GM19438 (cell line): ENCODE data around the gene SENP1.
"Not testable (repeated sequence)": the region's sequence is repeated elsewhere in the genome, so short reads cannot be mapped to it uniquely, and the experiment has no call there.

Experiments
- ATAC-seq: cut with Tn5 transposase; IDR thresholded peaks from one replicate; pipeline ENCODE4 v1.9.1; 2021; ENCODE audit warnings: low read depth; ENCODE audit not compliant: unreplicated experiment

Gene SENP1

DNA sequence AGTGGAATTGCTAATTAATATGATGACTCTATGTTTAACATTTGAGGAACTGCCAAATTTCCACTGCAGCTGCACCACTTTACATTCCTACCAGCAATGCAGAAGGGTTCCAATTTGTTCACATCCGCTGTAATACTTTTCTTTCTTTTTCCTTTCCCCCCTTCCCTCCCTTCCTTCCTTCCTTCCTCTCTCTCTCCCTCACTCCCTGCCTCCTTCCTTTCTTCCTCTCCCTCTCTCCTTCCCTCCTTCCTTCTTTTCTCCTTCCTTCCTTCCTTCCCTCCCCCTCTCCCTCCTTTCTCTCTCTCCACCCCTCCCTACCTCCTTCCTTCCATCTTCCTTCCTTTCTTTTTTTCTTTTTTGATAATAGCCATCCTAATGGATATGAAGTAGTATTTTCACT lies 10.1 kb upstream of the SENP1 start:
- ATAC-seq: no peak

DNA sequence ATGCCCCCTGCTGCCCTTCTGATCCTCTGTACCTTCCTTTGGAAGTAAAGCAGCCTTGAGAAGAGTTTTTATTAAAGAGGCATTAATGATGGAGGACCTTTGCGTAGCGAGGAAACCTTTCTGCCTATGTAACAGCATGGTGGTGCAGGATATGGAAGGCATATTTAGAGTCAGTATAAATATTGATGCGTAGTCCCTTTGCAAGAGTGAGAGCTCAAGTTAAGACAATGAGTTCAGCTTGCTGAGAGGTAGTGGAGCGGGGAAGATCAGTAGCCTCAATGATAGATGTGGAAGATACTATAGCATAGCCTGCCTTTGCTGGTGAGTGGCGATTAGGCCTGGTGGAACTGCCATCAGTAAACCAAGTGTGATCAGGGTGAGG lies 5.4 kb upstream of the SENP1 start:
- not testable (repeated sequence) for ATAC-seq

DNA sequence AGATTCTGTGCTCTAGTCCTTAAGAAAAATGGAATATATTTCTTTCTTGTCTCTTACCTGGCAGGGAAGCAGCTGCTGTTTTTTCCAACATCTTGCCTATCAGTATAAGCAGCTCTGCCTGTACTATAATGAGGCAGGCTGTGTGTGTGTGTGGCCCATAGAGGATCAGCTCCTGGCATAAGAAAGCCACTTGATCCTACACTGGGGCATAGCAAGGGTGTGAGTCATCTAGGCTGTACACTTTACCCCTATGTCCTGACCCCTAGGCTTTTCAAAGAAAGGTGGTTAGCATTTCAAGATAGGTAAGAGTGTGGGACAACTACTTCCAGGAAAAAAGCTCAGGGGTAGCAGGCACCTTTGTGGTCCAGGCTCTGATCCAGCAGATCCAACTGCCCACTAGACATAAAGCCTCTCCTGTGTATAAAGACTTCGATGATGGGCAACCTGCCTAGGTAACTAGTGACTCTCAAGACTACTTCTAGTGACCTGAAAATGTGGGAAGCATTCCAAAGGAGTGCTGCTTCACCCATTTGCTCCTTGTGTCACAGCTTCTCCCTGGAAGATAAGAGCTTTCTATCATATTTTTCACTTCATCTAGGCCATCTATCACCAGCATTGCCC lies 4.9 kb upstream of the SENP1 start:
- no peak for ATAC-seq

DNA sequence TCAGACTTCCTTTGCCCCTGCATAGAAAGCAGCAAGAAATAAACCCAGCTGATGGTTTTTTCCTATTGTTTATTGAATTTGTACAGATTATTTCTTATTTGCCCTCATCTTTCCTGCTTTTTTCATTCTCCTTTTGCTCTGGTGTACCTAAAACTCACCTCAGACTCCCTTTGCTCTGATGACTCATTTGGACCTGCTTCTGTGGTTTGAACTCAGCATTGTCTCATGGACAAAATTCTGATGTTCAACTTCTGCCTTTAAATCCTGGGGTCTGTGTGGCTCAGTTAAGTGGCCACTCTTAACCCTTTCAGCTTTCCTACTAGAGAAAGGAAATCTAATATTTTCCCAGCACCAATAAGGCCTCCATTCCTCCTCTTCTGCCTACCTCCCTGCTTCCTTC lies 3.5 kb upstream of the SENP1 start:
- no peak for ATAC-seq

DNA sequence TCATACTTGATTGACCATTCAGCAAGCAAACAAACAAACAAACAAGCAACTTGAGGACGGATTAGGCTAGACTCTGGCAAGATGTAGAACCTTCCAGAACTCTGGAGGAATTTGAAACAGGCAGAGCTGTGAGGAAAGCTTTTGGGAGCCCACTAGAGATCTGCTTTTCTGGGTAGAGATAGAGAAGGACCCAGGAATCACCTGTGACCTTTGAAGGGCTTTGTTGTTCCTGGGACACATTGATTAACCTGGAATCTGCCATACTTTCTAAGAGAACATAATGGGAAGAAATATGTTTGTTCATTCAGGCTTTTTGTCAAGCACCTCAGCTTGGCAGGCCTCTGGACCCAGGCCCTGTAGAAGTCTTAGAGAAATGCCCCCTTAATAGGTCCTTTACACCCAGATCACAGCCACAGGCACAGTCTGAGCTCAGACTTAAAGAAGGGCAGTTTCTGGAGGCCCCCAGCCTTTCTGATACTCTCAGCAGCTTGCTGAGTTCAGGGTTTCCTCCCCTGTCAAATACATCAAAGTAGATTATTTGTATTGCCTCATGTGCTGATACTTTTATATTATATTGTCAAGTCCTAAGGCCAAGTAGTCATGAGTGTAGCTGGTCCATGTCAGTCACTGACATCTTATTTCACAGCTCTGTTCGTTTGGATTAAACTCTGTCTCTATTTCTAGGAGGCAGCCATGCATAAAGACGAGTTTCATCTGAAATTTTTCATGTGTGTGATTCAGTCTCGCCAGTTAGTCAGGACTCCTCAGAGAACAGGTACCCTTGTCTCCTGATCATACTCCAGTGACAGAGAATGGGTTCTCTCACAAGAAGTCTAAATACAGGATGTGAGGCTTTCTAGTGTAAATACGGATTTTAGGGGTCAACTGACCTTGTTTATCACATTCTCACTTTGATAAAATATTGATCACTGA lies 1.1 kb upstream of the SENP1 start:
- ATAC-seq: no peak

- peak; percentile 29 for ATAC-seq
Observed at GRCh38 chr12:48105321-48105866, 485 bp downstream of the SENP1 start.

- ATAC-seq: no peak
Observed at GRCh38 chr12:48104531-48104930, 1.3 kb downstream of the SENP1 start.

GRCh38 chr12:48092611-48093010 lies 13.3 kb downstream of the SENP1 start:
- no peak for ATAC-seq

GRCh38 chr12:48086327-48086726 lies 19.6 kb downstream of the SENP1 start:
- no peak for ATAC-seq

DNA sequence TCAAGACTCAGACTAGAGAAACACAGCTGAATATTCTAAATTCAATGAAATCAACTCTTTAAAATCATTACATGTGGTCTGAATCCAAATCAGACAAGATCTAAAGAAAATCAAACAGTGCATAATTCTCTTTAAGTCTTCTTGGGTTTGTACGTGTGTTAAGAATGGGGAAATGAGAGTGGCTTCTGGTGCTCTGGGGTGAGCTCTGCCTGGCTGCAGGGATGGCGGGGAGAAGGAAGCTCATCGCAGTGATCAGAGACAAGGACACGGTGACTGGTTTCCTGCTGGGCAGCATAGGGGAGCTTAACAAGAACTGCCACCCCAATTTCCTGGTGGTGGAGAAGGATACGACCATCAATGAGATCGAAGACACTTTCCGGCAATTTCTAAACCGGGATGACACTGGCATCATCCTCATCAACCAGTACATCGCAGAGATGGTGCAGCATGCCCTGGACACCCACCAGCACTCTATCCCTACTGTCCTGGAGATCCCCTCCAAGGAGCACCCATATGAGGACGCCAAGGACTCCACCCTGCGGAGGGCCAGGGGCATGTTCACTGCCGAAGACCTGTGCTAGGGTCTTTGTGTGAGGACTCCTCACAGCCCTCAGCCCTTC lies 20.9 kb downstream of the SENP1 start:
- ATAC-seq: no peak

GRCh38 chr12:48084066-48084465 lies 21.8 kb downstream of the SENP1 start:
- no peak for ATAC-seq

DNA sequence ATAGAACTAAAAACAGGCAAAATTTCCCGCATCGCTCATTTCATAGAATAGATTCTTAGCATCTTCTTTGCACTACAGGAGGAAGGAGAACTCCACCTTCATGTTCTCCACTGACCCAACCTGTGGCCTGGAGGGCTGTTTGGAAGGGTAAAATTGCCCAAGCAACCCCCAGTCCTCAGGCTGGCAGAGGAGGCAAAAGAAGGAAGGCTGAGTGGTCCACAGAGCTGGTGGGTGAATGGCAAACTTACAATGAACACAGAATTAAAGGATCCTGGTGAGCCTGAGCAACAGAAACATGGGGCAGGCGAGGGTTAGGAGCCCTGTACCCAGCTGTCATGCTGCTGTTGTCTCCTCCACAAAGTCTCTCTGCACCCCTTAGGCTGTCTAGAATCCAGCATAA lies 25.1 kb downstream of the SENP1 start:
- ATAC-seq: no peak

DNA sequence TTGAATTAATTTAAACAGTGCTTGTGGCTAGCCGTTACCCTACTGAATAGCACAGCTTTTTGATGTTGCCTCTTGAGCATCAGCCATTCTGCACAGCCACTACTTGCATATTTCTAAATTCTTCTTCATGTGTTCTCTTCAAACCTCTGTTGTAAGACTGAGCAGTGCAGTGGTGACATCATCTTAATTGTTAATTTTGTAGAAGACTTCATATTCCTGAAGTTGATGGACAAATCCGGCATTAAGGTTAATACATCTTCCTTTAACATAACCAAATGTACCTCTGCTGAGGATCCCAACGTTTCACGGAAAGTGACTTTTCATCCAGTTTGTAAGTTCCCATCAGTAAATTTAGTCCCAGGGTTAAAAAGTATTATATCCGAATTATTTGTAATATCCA lies 25.6 kb downstream of the SENP1 start:
- no peak for ATAC-seq

DNA sequence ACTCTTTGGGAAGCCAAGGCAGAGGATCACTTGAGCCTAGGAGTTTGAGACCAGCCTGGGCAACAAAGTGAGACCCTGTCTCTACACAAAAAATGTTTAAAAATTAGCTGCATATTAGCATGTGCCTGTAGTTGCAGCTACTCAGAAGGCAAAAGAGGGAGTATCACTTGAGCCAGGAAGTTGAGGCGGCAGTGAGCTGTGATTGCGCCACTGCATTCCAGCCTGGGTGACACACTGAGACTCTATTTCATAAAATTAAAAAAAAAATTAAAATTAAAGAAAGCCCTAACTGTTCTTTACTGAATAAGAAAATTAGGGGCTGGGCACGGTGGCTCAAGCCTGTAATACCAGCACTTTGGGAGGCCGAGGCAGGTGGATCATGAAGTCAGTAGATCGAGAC lies 27.0 kb downstream of the SENP1 start:
- no peak for ATAC-seq

DNA sequence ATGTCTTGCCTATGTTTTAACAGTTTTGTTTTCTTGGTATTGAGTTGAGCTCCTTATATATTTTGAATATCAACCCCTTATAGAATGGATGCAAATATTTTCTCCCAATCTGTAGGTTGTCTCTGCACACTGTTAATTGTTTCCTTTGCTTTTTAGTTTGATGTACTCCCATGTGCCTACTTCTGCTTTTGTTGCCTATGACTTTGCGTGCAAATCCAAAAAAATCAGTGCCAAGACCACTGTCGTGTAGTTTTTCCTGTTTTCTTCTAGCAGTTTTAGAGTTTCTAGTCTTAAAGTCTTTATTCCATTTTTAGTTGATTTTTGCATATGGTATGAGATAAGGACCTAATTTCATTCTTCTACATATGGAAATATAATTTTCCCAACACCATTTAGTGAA lies 28.8 kb downstream of the SENP1 start:
- ATAC-seq: no peak

GRCh38 chr12:48075832-48076231 lies 30.0 kb downstream of the SENP1 start:
- no peak for ATAC-seq

DNA sequence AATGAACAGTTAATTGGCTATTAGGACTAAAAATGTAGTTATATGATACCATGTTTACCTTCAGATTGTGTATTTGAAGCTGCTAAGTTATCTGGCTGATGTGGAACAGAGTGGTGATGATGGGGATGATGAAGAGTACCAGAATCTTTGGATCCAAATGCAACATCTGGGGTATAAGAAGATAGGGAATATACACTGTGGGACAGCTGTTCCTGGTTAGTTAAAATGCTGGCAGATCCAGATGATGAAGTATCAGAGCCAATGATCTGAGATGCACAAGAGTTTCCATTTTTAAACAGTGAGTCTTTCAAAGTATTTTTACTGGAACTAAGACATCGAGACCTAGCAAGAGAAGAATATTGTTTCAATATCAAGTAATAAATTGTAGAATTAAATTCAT lies 31.6 kb downstream of the SENP1 start:
- ATAC-seq: no peak

GRCh38 chr12:48072266-48072665 lies 33.6 kb downstream of the SENP1 start:
- no peak for ATAC-seq

DNA sequence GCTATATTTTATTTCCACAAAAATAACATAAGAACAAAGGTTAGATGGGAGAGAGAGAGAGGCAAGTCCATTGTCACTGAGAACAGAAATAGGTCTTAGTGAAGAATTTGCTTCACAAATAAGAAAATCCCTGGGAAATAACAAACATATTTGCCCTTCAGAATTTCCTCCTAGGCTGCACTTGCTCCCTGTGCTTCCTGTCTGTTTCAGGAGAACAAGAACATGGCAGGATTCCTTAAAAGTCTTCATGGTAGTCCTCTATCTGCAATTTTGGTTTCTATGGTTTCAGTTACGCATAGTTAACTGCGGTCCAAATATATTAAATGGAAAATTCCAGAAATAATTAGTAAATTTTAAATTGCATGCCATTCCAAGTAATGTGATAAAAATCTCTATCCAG lies 34.1 kb downstream of the SENP1 start:
- ATAC-seq: no peak

DNA sequence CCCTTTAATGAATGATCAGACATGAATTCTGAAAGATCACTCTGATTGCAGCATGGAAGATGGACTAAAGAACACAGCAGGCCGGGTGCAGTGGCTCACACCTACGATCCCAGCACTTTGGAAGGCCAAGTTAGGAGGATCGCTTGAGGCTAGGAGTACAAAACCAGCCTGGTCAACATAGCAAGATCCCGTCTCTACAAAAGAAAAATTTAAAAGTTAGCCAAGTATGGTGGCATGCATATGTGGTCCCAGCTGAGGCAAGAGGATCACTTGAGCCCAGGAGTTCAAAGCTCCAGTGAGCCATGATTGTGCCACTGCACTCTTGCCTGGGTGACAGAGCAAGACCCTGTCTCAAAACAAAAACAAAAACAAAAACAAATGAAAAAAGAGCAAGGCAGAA lies 35.1 kb downstream of the SENP1 start:
- no peak for ATAC-seq

GRCh38 chr12:48070033-48070432 lies 35.8 kb downstream of the SENP1 start:
- no peak for ATAC-seq
